Adrenal gland (tissue), 12 donors: ENCODE results near the gene RUNX1. TPM values are rescaled to one million over a fixed set of nuclear protein-coding genes. Genes with fewer than 3 reads are reported as not detected.

Experiments
- DNase-seq, 7 donors: peaks; one replicate each; pipeline ENCODE4 v3.0.0-alpha.2; 2019 to 2020
- H3K27ac ChIP-seq, 5 donors: fragments of 200-600 bp; sonication (generic) in 4 of 5; 1 replicate in 3 of 5; 2 replicates in 2 of 5; pipeline versions ENCODE4 v1.5.1 to v1.8.0; 2016 to 2020; ENCODE audit warnings: mild to moderate bottlenecking in 1 of 5
- H3K27me3 ChIP-seq: fragments of 200-600 bp; 2 replicates; pipeline ENCODE4 v1.8.0; 2021
- H3K36me3 ChIP-seq, 2 donors: fragments of 200-600 bp; replicated peaks in 1 of 2; 1 replicate in 1 of 2; 2 replicates in 1 of 2; pipeline versions ENCODE4 v1.5.1 to v1.8.0; 2018 to 2022
- H3K4me1 ChIP-seq, 2 donors: fragments of 200-600 bp; replicated peaks in 1 of 2; 1 replicate in 1 of 2; 2 replicates in 1 of 2; pipeline versions ENCODE4 v1.5.1 to v1.8.0; 2018 to 2021
- H3K4me3 ChIP-seq, 4 donors: fragments of 200-600 bp; sonication (generic) in 3 of 4; one replicate each; pipeline ENCODE4 v1.5.1; 2016 to 2018
- H3K9me3 ChIP-seq, 3 donors: fragments of 200-600 bp; sonication (generic) in 1 of 3; replicated peaks in 1 of 3; 1 replicate in 2 of 3; 2 replicates in 1 of 3; pipeline versions ENCODE4 v1.5.1 to v1.8.0; 2016 to 2021
- CTCF ChIP-seq, 6 experiments: fragments of 450-650 bp in 4 of 6; fragments of 200-600 bp in 2 of 6; sonication (generic) in 1 of 6; IDR thresholded peaks; 1 replicate in 5 of 6; 2 replicates in 1 of 6; pipeline versions ENCODE4 v1.5.1 to v1.8.0; 2016 to 2021; ENCODE audit warnings: antibody characterized with exemption in 6 of 6, mild to moderate bottlenecking in 2 of 6, moderate library complexity in 1 of 6
- POLR2A ChIP-seq, 2 donors: fragments of 450-650 bp; IDR thresholded peaks; one replicate each; pipeline ENCODE4 v1.6.1; 2017; ENCODE audit warnings: antibody characterized with exemption in 2 of 2, mild to moderate bottlenecking in 2 of 2, moderate library complexity in 1 of 2
- WGBS, 4 donors: extraction: QIAGEN DNeasy Blood & Tissue Kit in 2 of 4; methylation state at CpG; one replicate each; pipeline versions ENCODE4 v1.1.5 to v1.1.7; 2013 to 2017; 5-methylcytosine and 5-hydroxymethylcytosine counted together
- intact Hi-C, 2 donors: fragments of 100-400 bp; cut with DNase I; formaldehyde crosslinking; loops; one replicate each; pipeline versions ENCODE4 v1.14.1 to v1.15.0; 2022 to 2023
- polyA plus RNA-seq, 3 donors: library from polyadenylated mRNA; stranded (reverse); fragments of 200-250 nt in 2 of 3; fragments of 350-450 nt in 1 of 3; fragmentation: Illumina TruSeq in 1 of 3; extraction: RNeasy Lipid Tissue Mini Kit (QIAGEN cat#74804) in 1 of 3; gene quantifications; one replicate each; pipeline ENCODE4 v1.2.3, GENCODE V29; 2013 to 2014
- total RNA-seq, 9 donors: library from RNA; depleted of rRNA in 4 of 9; stranded (reverse); fragments of >200 nt in 4 of 9; fragments of 120-200 nt in 1 of 9; fragmentation: NEBNext Ultra II Directional in 1 of 9; extraction: Animal tissue kit (Norgen Biotek cat#: 25700) in 1 of 9; gene quantifications; one replicate each; pipeline versions ENCODE4 v1.1.0 to v1.2.4, GENCODE V29; 2013 to 2023
- donor health status: healthy with polysubstance abuse.
- donor health status: Bipolar disorder and iron deficiency.
- donor health status: DM: yes; HTN: yes; CAD: no.
- donor health status: DM: no; HTN: no; CAD: no.
- donor health status: DM: no; HTN: no; CAD: no.
- donor health status: DM: yes; HTN: yes; CAD: no.

The RUNX1 gene
- total and polyA plus RNA-seq, 12 donors: 0.83 to 27.2 (median 8.2) TPM

GRCh38 chr21:34962586-34963222 is 86.4 kb downstream of the RUNX1 start:
- Histone ChIP-seq H3K27me3 (peaks cover 7% of the 10 kb centered on the region), H3K4me3 (no peak overlapping the region), H3K9me3 (no peaks in the 10 kb centered on the region), H3K27ac (no peak overlapping the region), H3K4me1 (no peaks in the 10 kb centered on the region), H3K36me3 (no peaks in the 10 kb centered on the region)
- WGBS, 4 donors: 76 to 86% (median 80%) methylated on average over 16 of the region's 16 CpGs
- TF ChIP-seq POLR2A (IDR thresholded peaks at IDR 0.05) (no peak), CTCF (IDR thresholded peaks at IDR 0.05) (no peak)
- no peak for DNase-seq
- intact Hi-C loops: no loop called here

GRCh38 chr21:34962136-34962535 is 87.0 kb downstream of the RUNX1 start:
- intact Hi-C loops: no loop called here
- H3K9me3 ChIP-seq: no peaks in the 10 kb centered on the region
- no peak for TF ChIP-seq POLR2A (IDR thresholded peaks at IDR 0.05)
- no peak for TF ChIP-seq CTCF (IDR thresholded peaks at IDR 0.05)
- 61 to 76% (median 68%) methylated on average over 2 of the region's 2 CpGs for WGBS, 4 donors
- H3K27ac ChIP-seq: no peak overlapping the region
- peaks cover 7% of the 10 kb centered on the region for H3K27me3 ChIP-seq
- H3K4me3 ChIP-seq: no peak overlapping the region
- H3K4me1 ChIP-seq: no peaks in the 10 kb centered on the region
- no peaks in the 10 kb centered on the region for H3K36me3 ChIP-seq
- DNase-seq: no peak

- 67 to 82% (median 73%) methylated on average over 2 of the region's 2 CpGs for WGBS, 4 donors
- TF ChIP-seq CTCF (IDR thresholded peaks at IDR 0.05): no peak
- TF ChIP-seq POLR2A (IDR thresholded peaks at IDR 0.05): no peak
Measured at GRCh38 chr21:34960687-34961086, 88.4 kb downstream of the RUNX1 start.

GRCh38 chr21:34959607-34960006 is 89.5 kb downstream of the RUNX1 start:
- no peak for DNase-seq
- 71 to 93% (median 85%) methylated on average over 1 of the region's 1 CpG for WGBS, 4 donors
- intact Hi-C loops: no loop called here
- no peak overlapping the region for H3K4me3 ChIP-seq
- H3K4me1 ChIP-seq: no peaks in the 10 kb centered on the region
- TF ChIP-seq CTCF (IDR thresholded peaks at IDR 0.05) (no peak), POLR2A (IDR thresholded peaks at IDR 0.05) (no peak)
- H3K27me3 ChIP-seq: peaks cover 4% of the 10 kb centered on the region
- no peak overlapping the region for H3K27ac ChIP-seq
- H3K9me3 ChIP-seq: no peaks in the 10 kb centered on the region
- no peaks in the 10 kb centered on the region for H3K36me3 ChIP-seq

More at GRCh38 chr21:34960687-34961086, 88.4 kb downstream of the RUNX1 start:
- H3K27ac ChIP-seq: no peak overlapping the region
- intact Hi-C loops: no loop called here
- no peaks in the 10 kb centered on the region for H3K4me1 ChIP-seq
- no peaks in the 10 kb centered on the region for H3K36me3 ChIP-seq
- no peak overlapping the region for H3K4me3 ChIP-seq
- peaks cover 6% of the 10 kb centered on the region for H3K27me3 ChIP-seq
- no peaks in the 10 kb centered on the region for H3K9me3 ChIP-seq
- DNase-seq: no peak
